Measurements from ENCODE around the gene MPRIP. TPM values are rescaled to one million over a fixed set of nuclear protein-coding genes. Genes with fewer than 3 reads are reported as not detected.

MPRIP gene
- total RNA-seq, 1 donor from 2014 or later: 161 TPM

GRCh38 chr17:17170346-17170985, 128.2 kb downstream of the MPRIP start:
- H3K36me3 Mint-ChIP-seq (ENCODE audit: low read depth): peaks cover 28% of the 10 kb centered on the region
- DNase-seq: no peak
- H3K4me3 Mint-ChIP-seq: no peak overlapping the region
- intact Hi-C loops (cut with micrococcal nuclease): no loop called here
- H3K4me1 Mint-ChIP-seq: peaks cover 28% of the 10 kb centered on the region
- H3K27me3 Mint-ChIP-seq: no peaks in the 10 kb centered on the region
- peak overlapping the region; percentile 41 for H3K27ac Mint-ChIP-seq
- no peaks in the 10 kb centered on the region for H3K9me3 Mint-ChIP-seq

DNA sequence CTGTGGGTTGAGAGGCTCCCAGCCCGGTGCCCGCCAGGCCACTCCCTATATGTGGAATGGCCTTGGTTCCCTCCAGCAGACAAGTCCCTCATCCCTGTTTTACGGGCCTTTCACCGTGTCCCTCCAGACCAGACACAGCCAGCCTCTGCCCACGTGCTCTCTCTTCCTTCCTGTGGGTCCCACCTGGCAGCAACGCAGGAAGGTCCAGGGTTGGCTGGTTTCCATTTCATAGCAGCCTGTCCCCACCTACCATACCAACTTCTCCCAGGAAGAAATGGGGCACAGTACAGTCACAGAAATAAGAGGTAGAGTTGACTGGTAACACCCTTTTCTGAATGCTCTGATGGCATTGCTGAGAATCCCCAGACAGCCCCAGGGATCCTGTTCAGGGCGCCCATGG, 128.9 kb downstream of the MPRIP start:
- H3K9me3 Mint-ChIP-seq: no peaks in the 10 kb centered on the region
- DNase-seq: no peak
- peaks cover 33% of the 10 kb centered on the region for H3K4me1 Mint-ChIP-seq
- no peak overlapping the region for H3K27ac Mint-ChIP-seq
- peaks cover 31% of the 10 kb centered on the region for H3K36me3 Mint-ChIP-seq (ENCODE audit: low read depth)
- H3K27me3 Mint-ChIP-seq: no peaks in the 10 kb centered on the region
- no peak overlapping the region for H3K4me3 Mint-ChIP-seq
- intact Hi-C loops (cut with micrococcal nuclease): no loop called here

GRCh38 chr17:17172001-17172939, 130.0 kb downstream of the MPRIP start:
- intact Hi-C loops (cut with micrococcal nuclease): no loop called here
- Mint-ChIP-seq H3K9me3 (no peaks in the 10 kb centered on the region), H3K4me3 (no peak overlapping the region), H3K36me3 (ENCODE audit: low read depth) (peaks cover 36% of the 10 kb centered on the region), H3K27me3 (no peaks in the 10 kb centered on the region), H3K4me1 (peaks cover 43% of the 10 kb centered on the region), H3K27ac (no peak overlapping the region)
- no peak for DNase-seq

DNA sequence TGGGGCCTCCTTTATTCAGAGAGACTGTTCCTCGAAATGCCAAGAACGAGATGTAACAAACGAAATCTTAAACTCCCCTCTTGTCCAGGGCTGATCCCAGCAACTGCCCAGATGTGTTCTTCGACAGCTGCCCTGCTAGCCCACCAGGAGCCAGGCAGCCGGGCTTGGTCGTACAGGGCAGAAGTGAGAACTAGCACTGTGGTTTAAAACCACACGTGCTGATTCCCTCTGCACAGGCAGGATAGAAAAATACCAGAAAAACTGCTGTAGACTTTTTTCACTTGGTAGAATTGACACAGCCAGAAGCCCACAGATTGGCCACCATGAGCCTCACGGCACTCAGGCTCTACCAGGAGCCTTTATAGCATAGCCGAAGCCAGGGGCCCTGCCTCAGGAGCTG, 130.7 kb downstream of the MPRIP start:
- intact Hi-C loops (cut with micrococcal nuclease): no loop called here
- H3K4me1 Mint-ChIP-seq: peaks cover 48% of the 10 kb centered on the region
- peaks cover 39% of the 10 kb centered on the region for H3K36me3 Mint-ChIP-seq (ENCODE audit: low read depth)
- no peaks in the 10 kb centered on the region for H3K9me3 Mint-ChIP-seq
- DNase-seq: no peak
- no peak overlapping the region for H3K4me3 Mint-ChIP-seq
- no peaks in the 10 kb centered on the region for H3K27me3 Mint-ChIP-seq
- peak overlapping the region; percentile 34 for H3K27ac Mint-ChIP-seq

- no peak overlapping the region for H3K4me3 Mint-ChIP-seq
- H3K27ac Mint-ChIP-seq: no peak overlapping the region
- no peaks in the 10 kb centered on the region for H3K9me3 Mint-ChIP-seq
- intact Hi-C loops (cut with micrococcal nuclease): no loop called here
- peaks cover 39% of the 10 kb centered on the region for H3K36me3 Mint-ChIP-seq (ENCODE audit: low read depth)
- peaks cover 46% of the 10 kb centered on the region for H3K4me1 Mint-ChIP-seq
- H3K27me3 Mint-ChIP-seq: no peaks in the 10 kb centered on the region
- DNase-seq: no peak
Observed at GRCh38 chr17:17173921-17174320, 131.7 kb downstream of the MPRIP start.

GRCh38 chr17:17175340-17175739, 133.1 kb downstream of the MPRIP start:
- Mint-ChIP-seq H3K36me3 (ENCODE audit: low read depth) (peaks cover 47% of the 10 kb centered on the region), H3K4me1 (peaks cover 56% of the 10 kb centered on the region), H3K4me3 (no peak overlapping the region), H3K27me3 (no peaks in the 10 kb centered on the region), H3K9me3 (no peaks in the 10 kb centered on the region), H3K27ac (peak overlapping the region; percentile 88)
- intact Hi-C loops (cut with micrococcal nuclease): loop anchor here (5.0 kb wide), 1 partner anchor 58 kb away; no protein-coding TSS in a partner anchor
- no peak for DNase-seq

- intact Hi-C loops (cut with micrococcal nuclease): loop anchor here (5.0 kb wide), 1 partner anchor 59 kb away; no protein-coding TSS in a partner anchor
Observed at GRCh38 chr17:17175917-17176316, 133.7 kb downstream of the MPRIP start.

DNA sequence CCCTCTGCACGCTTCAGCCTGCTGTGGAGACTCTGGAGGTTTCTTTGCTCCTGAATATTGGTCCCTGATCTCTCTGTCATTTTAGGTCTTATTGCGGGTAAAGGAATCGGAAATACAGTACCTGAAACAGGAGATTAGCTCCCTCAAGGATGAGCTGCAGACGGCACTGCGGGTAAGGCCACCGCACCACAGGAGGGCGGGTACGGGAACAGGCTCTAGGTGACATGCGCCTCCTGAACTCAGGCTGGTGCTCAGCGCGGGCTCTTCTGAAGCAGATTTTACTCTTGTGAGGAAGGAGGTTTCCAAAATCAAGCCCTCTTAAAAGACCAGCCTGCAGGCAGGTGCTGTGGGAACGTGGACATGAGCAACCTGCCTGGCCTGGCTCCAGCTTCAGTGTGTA, 134.1 kb downstream of the MPRIP start:
- DNase-seq: peak; percentile 77
- intact Hi-C loops (cut with micrococcal nuclease): loop anchor here (5.0 kb wide), 1 partner anchor 59 kb away; no protein-coding TSS in a partner anchor
- H3K4me3 Mint-ChIP-seq: peak overlapping the region; percentile 76

More at GRCh38 chr17:17175917-17176316, 133.7 kb downstream of the MPRIP start:
- peak; percentile 77 for DNase-seq
- Mint-ChIP-seq H3K9me3 (no peaks in the 10 kb centered on the region), H3K36me3 (ENCODE audit: low read depth) (peaks cover 53% of the 10 kb centered on the region), H3K27ac (peak overlapping the region; percentile 88), H3K4me3 (peak overlapping the region; percentile 76), H3K27me3 (no peaks in the 10 kb centered on the region), H3K4me1 (peaks cover 61% of the 10 kb centered on the region)

DNA sequence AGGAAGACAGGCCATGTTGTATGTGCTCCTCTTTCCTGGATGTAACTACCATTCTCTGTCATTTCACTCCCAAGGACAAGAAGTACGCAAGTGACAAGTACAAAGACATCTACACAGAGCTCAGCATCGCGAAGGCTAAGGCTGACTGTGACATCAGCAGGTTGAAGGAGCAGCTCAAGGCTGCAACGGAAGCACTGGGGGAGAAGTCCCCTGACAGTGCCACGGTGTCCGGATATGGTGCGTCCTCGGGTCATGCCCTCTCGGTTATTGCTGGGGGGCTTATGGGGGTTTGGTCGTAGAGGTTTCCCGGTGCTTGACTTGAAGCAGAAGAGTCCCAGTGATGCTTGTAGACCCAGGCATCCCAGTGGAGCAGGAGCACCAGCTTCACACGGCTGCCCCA, 134.9 kb downstream of the MPRIP start:
- Mint-ChIP-seq H3K4me3 (peak overlapping the region; percentile 76), H3K4me1 (peaks cover 66% of the 10 kb centered on the region), H3K27me3 (no peaks in the 10 kb centered on the region), H3K27ac (peak overlapping the region; percentile 88), H3K9me3 (no peaks in the 10 kb centered on the region), H3K36me3 (ENCODE audit: low read depth) (peaks cover 54% of the 10 kb centered on the region)
- peak; percentile 66 for DNase-seq
- intact Hi-C loops (cut with micrococcal nuclease): loop anchor here (5.0 kb wide), 1 partner anchor 60 kb away; no protein-coding TSS in a partner anchor

More for the DNA sequence above, 134.1 kb downstream of the MPRIP start:
- H3K27ac Mint-ChIP-seq: peak overlapping the region; percentile 88
- H3K4me1 Mint-ChIP-seq: peaks cover 60% of the 10 kb centered on the region
- no peaks in the 10 kb centered on the region for H3K9me3 Mint-ChIP-seq
- no peaks in the 10 kb centered on the region for H3K27me3 Mint-ChIP-seq
- H3K36me3 Mint-ChIP-seq (ENCODE audit: low read depth): peaks cover 52% of the 10 kb centered on the region

- Mint-ChIP-seq H3K9me3 (no peaks in the 10 kb centered on the region), H3K36me3 (ENCODE audit: low read depth) (peaks cover 54% of the 10 kb centered on the region), H3K27ac (peak overlapping the region; percentile 98), H3K4me3 (peak overlapping the region; percentile 92), H3K27me3 (no peaks in the 10 kb centered on the region), H3K4me1 (peaks cover 72% of the 10 kb centered on the region)
- intact Hi-C loops (cut with micrococcal nuclease): loop anchor here (1.0 to 5.0 kb wide), 3 partner anchors 28 to 62 kb away; partner anchors contain the start of gene FLCN
- DNase-seq: peak; percentile 83
Observed at GRCh38 chr17:17179371-17179827, 137.1 kb downstream of the MPRIP start.

GRCh38 chr17:17180141-17180603, 137.9 kb downstream of the MPRIP start:
- no peaks in the 10 kb centered on the region for H3K9me3 Mint-ChIP-seq
- H3K27ac Mint-ChIP-seq: peak overlapping the region; percentile 98
- DNase-seq: peak; percentile 82
- peaks cover 58% of the 10 kb centered on the region for H3K36me3 Mint-ChIP-seq (ENCODE audit: low read depth)
- H3K4me1 Mint-ChIP-seq: peaks cover 74% of the 10 kb centered on the region
- H3K4me3 Mint-ChIP-seq: peak overlapping the region; percentile 92
- no peaks in the 10 kb centered on the region for H3K27me3 Mint-ChIP-seq
- intact Hi-C loops (cut with micrococcal nuclease): loop anchor here (5.0 kb wide), 1 partner anchor 122 kb away; the partner anchor contains the start of gene NT5M

DNA sequence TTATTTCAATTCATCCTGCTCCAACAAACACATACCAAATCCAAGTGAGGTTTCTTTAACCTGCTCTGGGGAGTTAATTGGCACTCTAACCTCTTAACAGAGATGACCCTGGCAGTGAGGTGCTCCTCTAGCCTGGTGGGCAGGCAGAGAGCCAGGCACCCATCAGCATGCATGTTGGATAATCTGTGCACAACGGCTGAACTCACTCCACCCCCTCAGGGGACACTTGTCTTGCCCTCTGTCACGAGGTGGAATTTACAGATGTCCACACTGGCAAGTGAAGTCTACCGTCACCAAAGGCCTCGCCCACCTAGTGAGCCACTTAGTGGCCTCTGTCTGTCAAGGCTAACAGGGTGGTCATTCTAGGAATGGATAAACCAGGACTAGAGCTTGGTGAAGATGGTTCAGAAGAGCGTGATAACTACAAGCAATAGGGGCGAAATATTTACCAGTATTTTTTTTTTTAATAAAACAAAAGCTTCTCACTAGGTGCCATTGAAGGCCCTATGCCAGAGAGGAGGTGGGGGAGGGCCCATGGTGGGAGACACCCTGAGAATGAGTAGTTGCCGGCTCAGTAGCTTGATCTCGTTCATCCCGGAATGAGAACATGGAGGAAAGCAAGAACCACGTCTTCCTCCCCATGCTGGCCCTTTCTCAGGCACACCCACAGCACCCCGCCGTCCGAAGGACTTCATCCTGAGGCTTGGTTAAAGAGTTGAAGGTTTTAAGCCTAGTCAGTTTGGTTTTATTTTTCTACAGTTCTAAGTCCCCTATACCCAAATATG, 138.7 kb downstream of the MPRIP start:
- H3K4me1 Mint-ChIP-seq: peaks cover 79% of the 10 kb centered on the region
- H3K27ac Mint-ChIP-seq: peak overlapping the region; percentile 98
- DNase-seq: no peak
- H3K9me3 Mint-ChIP-seq: no peaks in the 10 kb centered on the region
- intact Hi-C loops (cut with micrococcal nuclease): loop anchor here (5.0 kb wide), 1 partner anchor 121 kb away; the partner anchor contains the start of gene NT5M
- no peaks in the 10 kb centered on the region for H3K27me3 Mint-ChIP-seq
- H3K4me3 Mint-ChIP-seq: peak overlapping the region; percentile 92
- H3K36me3 Mint-ChIP-seq (ENCODE audit: low read depth): peaks cover 62% of the 10 kb centered on the region
